ENCODE measurements around the gene DUSP2.
"Not testable (repeated sequence)": the region's sequence is repeated elsewhere in the genome, so short reads cannot be mapped to it uniquely, and the experiment has no call there.

The DUSP2 gene

GRCh38 chr2:96163415-96163767 lies 18.2 kb upstream of the DUSP2 start:
- no peak overlapping the region for H3K27ac ChIP-seq

GRCh38 chr2:96161898-96162297 lies 16.7 kb upstream of the DUSP2 start:
- H3K27ac ChIP-seq, result no peak overlapping the region

More at GRCh38 chr2:96163415-96163767, 18.2 kb upstream of the DUSP2 start:
- TF ChIP-seq ZFX (IDR thresholded peaks at IDR 0.05; ENCODE audit: borderline replicate concordance) (no peak), CTCF (IDR thresholded peaks at IDR 0.05) (no peak)

GRCh38 chr2:96160366-96160765 lies 15.1 kb upstream of the DUSP2 start:
- H3K27ac ChIP-seq, result not testable (repeated sequence)

More at GRCh38 chr2:96161898-96162297, 16.7 kb upstream of the DUSP2 start:
- TF ChIP-seq ZFX (IDR thresholded peaks at IDR 0.05; ENCODE audit: borderline replicate concordance) (no peak), CTCF (IDR thresholded peaks at IDR 0.05) (no peak)

- H3K27ac ChIP-seq, result no peak overlapping the region
- no peak for TF ChIP-seq ZFX (IDR thresholded peaks at IDR 0.05; ENCODE audit: borderline replicate concordance)
- no peak for TF ChIP-seq CTCF (IDR thresholded peaks at IDR 0.05)
Observed at GRCh38 chr2:96159084-96159830, 14.0 kb upstream of the DUSP2 start.

- H3K27ac ChIP-seq, result no peak overlapping the region
- TF ChIP-seq ZFX (IDR thresholded peaks at IDR 0.05; ENCODE audit: borderline replicate concordance), result no peak
- TF ChIP-seq CTCF (IDR thresholded peaks at IDR 0.05), result no peak
Observed at GRCh38 chr2:96158554-96158940, 13.3 kb upstream of the DUSP2 start.

GRCh38 chr2:96157649-96158553 lies 12.7 kb upstream of the DUSP2 start:
- no peak overlapping the region for H3K27ac ChIP-seq
- TF ChIP-seq ZFX (IDR thresholded peaks at IDR 0.05; ENCODE audit: borderline replicate concordance) (no peak), CTCF (IDR thresholded peaks at IDR 0.05) (no peak)

GRCh38 chr2:96156926-96157648 lies 11.8 kb upstream of the DUSP2 start:
- no peak for TF ChIP-seq CTCF (IDR thresholded peaks at IDR 0.05)
- no peak for TF ChIP-seq ZFX (IDR thresholded peaks at IDR 0.05; ENCODE audit: borderline replicate concordance)
- H3K27ac ChIP-seq, result no peak overlapping the region
